HG02610 (cell line): Measurements from ENCODE around the gene ARMC2.
"Not testable (repeated sequence)": the region's sequence is repeated elsewhere in the genome, so short reads cannot be mapped to it uniquely, and the experiment has no call there.

ENCODE experiments used
- ATAC-seq: cut with Tn5 transposase; IDR thresholded peaks from one replicate; pipeline ENCODE4 v1.9.1; 2021; ENCODE audit warnings: mild to moderate bottlenecking, moderate library complexity; ENCODE audit not compliant: unreplicated experiment

ARMC2 gene, protein sequence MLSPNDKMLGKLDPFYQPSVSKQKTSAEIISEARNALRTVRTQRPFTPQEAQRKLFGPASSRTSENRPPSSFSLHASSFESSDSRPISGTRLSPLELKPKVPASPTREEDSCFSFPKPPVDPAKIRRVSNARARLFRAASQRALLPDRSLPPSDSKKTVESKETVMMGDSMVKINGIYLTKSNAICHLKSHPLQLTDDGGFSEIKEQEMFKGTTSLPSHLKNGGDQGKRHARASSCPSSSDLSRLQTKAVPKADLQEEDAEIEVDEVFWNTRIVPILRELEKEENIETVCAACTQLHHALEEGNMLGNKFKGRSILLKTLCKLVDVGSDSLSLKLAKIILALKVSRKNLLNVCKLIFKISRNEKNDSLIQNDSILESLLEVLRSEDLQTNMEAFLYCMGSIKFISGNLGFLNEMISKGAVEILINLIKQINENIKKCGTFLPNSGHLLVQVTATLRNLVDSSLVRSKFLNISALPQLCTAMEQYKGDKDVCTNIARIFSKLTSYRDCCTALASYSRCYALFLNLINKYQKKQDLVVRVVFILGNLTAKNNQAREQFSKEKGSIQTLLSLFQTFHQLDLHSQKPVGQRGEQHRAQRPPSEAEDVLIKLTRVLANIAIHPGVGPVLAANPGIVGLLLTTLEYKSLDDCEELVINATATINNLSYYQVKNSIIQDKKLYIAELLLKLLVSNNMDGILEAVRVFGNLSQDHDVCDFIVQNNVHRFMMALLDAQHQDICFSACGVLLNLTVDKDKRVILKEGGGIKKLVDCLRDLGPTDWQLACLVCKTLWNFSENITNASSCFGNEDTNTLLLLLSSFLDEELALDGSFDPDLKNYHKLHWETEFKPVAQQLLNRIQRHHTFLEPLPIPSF

GRCh38 chr6:108848116-108848868 lies at the start of gene ARMC2:
Gene ARMC2 (plus strand): TSS chr6:108848422. CDS start chr6:108854268, 5,846 bp downstream.
- ATAC-seq = peak; percentile 91

GRCh38 chr6:108798670-108799353 lies 49.4 kb upstream of the ARMC2 start:
- ATAC-seq = no peak

DNA sequence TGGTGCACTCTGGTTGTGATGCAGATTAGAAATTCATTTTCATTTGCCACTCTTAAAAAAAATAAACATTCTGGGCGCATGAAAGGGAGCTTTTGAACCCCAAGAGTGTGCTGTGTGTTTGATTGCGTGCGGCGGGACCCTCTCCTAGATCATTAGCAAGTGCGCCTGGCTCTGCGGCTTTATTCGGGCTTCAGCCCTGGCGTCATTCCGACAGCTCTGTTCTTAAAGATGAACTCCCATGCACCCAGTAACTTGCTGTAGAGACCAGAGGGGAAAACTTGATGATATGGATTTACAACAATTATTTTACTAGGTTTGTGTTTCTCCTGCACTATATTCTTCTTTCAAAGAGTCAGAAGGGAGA lies 48.9 kb upstream of the ARMC2 start:
- no peak for ATAC-seq

GRCh38 chr6:108799791-108800190 lies 48.4 kb upstream of the ARMC2 start:
- no peak for ATAC-seq

GRCh38 chr6:108800427-108800864 lies 47.8 kb upstream of the ARMC2 start:
- ATAC-seq = no peak

DNA sequence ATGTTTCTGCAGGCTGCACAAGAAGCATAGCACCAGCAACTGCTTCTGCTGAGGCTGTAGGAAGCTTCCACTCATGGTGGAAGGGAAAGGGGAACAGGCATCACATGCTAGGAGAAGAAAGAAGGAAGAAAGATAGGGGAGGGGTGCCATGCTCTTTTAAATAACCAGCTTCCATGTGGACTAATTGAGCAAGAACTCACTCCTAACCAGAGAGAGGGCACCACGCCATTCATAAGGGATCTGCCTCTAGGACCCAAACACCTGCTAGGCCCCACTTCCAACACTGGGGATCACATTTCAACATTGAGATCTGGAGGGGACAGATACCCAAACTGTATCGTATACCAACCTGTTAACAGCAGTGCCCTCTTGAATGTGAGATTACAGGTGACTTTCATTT lies 46.9 kb upstream of the ARMC2 start:
- ATAC-seq = no peak

- no peak for ATAC-seq
Measured at GRCh38 chr6:108803982-108804490, 44.2 kb upstream of the ARMC2 start.

GRCh38 chr6:108804956-108805355 lies 43.3 kb upstream of the ARMC2 start:
- ATAC-seq = no peak

DNA sequence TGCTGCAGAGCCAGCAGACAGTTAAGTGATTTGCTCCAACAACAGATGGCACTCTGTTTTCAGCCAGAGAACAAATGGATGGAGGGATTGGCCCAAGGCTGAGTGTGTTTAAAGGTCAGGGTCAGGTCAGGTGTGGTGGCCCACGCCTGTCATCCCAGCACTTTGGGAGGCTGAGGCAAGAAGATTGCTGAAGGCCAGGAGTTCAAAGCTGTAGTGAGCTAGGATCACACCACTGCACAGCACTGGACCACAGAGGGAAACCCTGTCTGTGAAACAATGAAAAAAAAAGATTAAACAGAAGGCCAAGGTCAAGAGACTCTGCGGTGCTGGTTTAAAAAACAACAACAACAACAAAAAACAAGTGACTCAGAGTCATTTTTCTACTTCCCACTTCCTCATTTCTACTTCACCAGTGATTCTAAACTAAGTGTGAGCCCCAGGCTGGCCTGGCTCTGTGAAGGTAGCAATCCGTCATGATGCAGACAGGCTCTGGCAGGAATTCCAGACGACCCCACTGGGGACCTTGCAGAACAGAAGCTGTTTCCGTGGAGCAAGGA lies 42.5 kb upstream of the ARMC2 start:
- ATAC-seq = peak; percentile 80

GRCh38 chr6:108806171-108806570 lies 42.1 kb upstream of the ARMC2 start:
- ATAC-seq = peak; percentile 6

- no peak for ATAC-seq
Measured at GRCh38 chr6:108806665-108807064, 41.6 kb upstream of the ARMC2 start.

DNA sequence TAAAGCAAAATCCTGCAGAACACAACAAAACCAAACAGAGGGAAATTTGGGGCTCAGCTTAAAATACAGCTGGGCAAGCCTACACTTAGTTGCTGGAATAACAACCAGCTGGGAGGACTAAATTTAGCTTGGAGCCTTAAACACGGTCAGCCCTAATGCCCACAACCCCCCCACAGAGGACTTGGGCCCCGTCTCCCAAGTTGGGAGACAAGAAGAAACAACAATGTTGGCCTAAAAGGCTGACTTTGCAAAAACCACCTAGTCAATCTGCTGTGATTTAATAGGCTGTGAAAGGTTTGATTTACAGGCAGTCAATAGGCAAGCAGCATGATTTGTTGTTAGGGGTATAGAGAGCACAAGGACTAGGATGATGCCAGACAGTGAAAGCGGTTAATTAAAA lies 40.3 kb upstream of the ARMC2 start:
- no peak for ATAC-seq

DNA sequence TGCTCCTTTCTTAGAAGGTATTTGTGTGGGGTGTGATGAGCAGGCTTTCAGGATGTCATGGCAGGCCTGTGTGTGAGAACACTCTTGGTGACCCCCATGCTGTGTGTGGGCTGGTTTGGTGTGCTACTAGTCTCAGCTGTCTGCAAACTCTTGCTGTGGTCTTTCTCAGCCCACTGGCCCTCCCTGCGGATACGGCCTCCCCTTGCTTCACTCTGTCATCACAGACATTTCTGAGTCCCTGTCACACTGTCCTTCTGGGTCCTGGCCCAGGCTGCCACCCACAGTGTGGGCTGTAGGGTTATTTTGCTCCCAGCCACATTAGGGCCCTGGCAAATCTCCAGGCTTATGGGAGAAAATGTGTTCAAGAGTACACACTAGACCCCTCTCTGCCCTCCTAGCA lies 39.0 kb upstream of the ARMC2 start:
- ATAC-seq = no peak

GRCh38 chr6:108810057-108810643 lies 38.1 kb upstream of the ARMC2 start:
- no peak for ATAC-seq

- ATAC-seq = no peak
Measured at GRCh38 chr6:108811490-108811889, 36.7 kb upstream of the ARMC2 start.

- ATAC-seq = not testable (repeated sequence)
Measured at GRCh38 chr6:108813218-108813617, 35.0 kb upstream of the ARMC2 start.

- ATAC-seq = not testable (repeated sequence)
Measured at GRCh38 chr6:108817276-108817675, 30.9 kb upstream of the ARMC2 start.

DNA sequence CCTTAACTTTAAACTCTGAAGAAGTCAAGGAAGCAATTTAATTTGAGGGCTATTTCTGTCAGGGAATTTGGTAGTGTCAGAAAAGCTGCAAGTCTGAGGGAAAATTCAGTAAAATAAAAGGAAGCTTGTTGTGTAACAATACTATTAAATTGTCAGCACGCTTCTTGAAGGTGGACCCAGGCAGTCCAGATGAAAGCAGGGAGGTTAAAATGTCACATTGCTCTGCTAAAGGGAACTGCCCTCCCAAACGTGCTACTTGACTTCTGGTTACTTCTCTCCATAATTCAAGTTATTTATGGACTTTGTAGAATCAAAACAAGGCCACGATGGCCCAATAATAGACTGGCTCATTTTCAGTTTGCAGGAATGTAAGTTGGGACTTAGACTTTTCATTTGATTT lies 28.2 kb upstream of the ARMC2 start:
- no peak for ATAC-seq

DNA sequence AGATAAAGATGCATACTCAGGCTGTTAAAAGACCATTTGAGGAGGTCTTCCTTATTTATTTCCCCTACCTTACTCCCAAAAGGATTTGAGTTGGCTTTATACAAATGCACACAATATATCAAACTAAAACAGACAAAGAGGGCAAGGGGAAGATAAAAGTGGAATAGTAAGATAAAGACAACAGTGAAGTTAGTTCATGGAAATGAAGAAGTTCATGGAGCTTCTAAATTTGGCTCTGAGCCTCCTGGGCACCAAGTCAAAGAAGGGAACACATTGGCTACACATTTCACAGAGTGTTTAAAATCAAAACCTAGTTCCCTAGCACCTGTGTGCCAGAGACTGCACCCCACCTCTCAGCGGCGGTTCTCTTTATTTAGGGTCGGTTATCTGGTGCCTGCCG lies 25.8 kb upstream of the ARMC2 start:
- ATAC-seq = no peak

DNA sequence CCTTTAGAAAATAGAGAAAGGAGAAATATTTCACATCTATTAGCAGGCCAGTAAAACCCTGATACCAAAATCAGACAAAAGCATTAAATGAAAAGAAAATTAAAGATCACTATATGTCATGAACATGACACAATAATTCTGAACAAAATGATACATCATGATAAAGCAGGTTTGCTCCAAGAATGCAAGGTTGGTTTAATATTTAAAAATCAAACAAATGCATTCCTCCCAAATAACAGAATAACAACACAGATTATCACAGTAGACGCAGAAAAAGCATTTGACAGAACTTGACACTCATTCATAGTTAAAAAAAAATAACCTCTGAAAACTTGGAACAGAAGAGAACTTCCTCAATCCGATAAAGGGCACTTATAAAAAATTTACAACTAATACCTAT lies 22.9 kb upstream of the ARMC2 start:
- ATAC-seq = no peak
